Measurements from ENCODE around the gene CPNE5. TPM values are rescaled to one million over a fixed set of nuclear protein-coding genes. Genes with fewer than 3 reads are reported as not detected.
A peak's percentile ranks its signal among the peaks of the same experiment; 100 is the strongest.

The CPNE5 gene
- total and polyA plus RNA-seq, 9 of the 15 experiments (the other 6 are each of a cell fraction or from before 2014, with no cell fraction given): 0.14 to 1.0 (median 0.46) TPM; not detected in 2

GRCh38 chr6:36851149-36851614 is 11.9 kb upstream of the CPNE5 start (continued):
- TF ChIP-seq MYC (IDR thresholded peaks at IDR 0.05; ENCODE audit: low read depth, low read length) (peak; percentile 54; the same call in 1 of the 2 replicates), MYC (CRISPR knock-in tag; IDR thresholded peaks at IDR 0.05; ENCODE audit: borderline replicate concordance, low read depth) (no peak), SMC3 (conservative IDR thresholded peaks at IDR 0.05; ENCODE audit: insufficient read depth, low read depth, low read length) (peak; percentile 56), NCOA1 (IDR thresholded peaks at IDR 0.05; ENCODE audit: low read depth) (no peak), E2F3 (CRISPR knock-in tag; IDR thresholded peaks at IDR 0.05) (no peak), RNF219 (CRISPR knock-in tag; IDR thresholded peaks at IDR 0.05) (no peak), XRCC3 (IDR thresholded peaks at IDR 0.05) (no peak), MAZ (CRISPR knock-in tag; conservative IDR thresholded peaks at IDR 0.05 in 1 of 2, IDR thresholded peaks at IDR 0.05 in 1 of 2) (peak in 1 of 2 experiments; percentile 57; a peak in 1 of 4 replicates), NR2C1 (IDR thresholded peaks at IDR 0.05) (no peak), NR2C1 (tag; IDR thresholded peaks at IDR 0.05) (no peak), TFE3 (CRISPR knock-in tag; IDR thresholded peaks at IDR 0.05) (no peak), SNIP1 (IDR thresholded peaks at IDR 0.05; ENCODE audit: low read depth) (no peak), TEAD4 (IDR thresholded peaks at IDR 0.05; ENCODE audit: low read length) (peak; percentile 7; the same call in 1 of the 2 replicates), TEAD4 (CRISPR knock-in tag; IDR thresholded peaks at IDR 0.05; ENCODE audit: borderline replicate concordance) (no peak), BHLHE40 (IDR thresholded peaks at IDR 0.05; ENCODE audit: low read length) (0 out of 2 replicates have a peak, but pooled peaks have one; percentile 17), U2AF2 (optimal IDR thresholded peaks at IDR 0.05; ENCODE audit: low read depth, low read length) (no peak), IFI16 (CRISPR knock-in tag; IDR thresholded peaks at IDR 0.05) (no peak), IRF1 (CRISPR knock-in tag; IDR thresholded peaks at IDR 0.05; ENCODE audit: borderline replicate concordance) (no peak), TRIM28 (IDR thresholded peaks at IDR 0.05) (no peak), RHOXF2B (CRISPR knock-in tag; conservative IDR thresholded peaks at IDR 0.05) (no peak), HNRNPLL (IDR thresholded peaks at IDR 0.05; ENCODE audit: low read depth, low read length, poor library complexity, severe bottlenecking) (no peak), POLR2G (IDR thresholded peaks at IDR 0.05; ENCODE audit: low read depth, low read length) (no peak), ZNF217 (CRISPR knock-in tag; IDR thresholded peaks at IDR 0.05) (no peak), CTCF (IDR thresholded peaks at IDR 0.05 in 2 of 3, conservative IDR thresholded peaks at IDR 0.05 in 1 of 3; ENCODE audit: insufficient read depth in 2 of 3, low read depth in 1 of 3, low read length in 3 of 3) (peak; percentile 86 to 98 (median 91)), ZFX (CRISPR knock-in tag; IDR thresholded peaks at IDR 0.05) (no peak)
